H1 (cell line): Measurements from ENCODE around the gene PACS1. TPM values are rescaled to one million over a fixed set of nuclear protein-coding genes. Genes with fewer than 3 reads are reported as not detected.

Experiments used
- CTCF ChIA-PET: fragments of 300-600 bp; sonication (Branson Sonifier 250); formaldehyde crosslinking; loops from one replicate; lab custom pipeline; 2021; ENCODE audit not compliant: partially characterized antibody; lab: Charles Lee
- POLR2A ChIA-PET: fragments of 300-600 bp; sonication (Branson Sonifier 250); formaldehyde crosslinking; loops from one replicate; lab custom pipeline; 2021; ENCODE audit warnings: inconsistent platforms; ENCODE audit not compliant: partially characterized antibody; lab: Charles Lee
- DNase-seq, 2 experiments: peaks; one replicate each; pipeline versions ENCODE4 v3.0.0 to v3.0.0-alpha.2; 2010 to 2022; ENCODE audit warnings: low spot score in 2 of 2, low read depth in 1 of 2, mixed read lengths in 1 of 2
- FAIRE-seq: peaks from 2 replicates; lab custom pipeline; 2011; peaks lifted over from hg19 to GRCh38; lab: Jason Lieb, UNC
- H2AFZ ChIP-seq: 2 replicates; pipeline ENCODE4 v1.8.1; 2012; ENCODE audit warnings: low read length, inconsistent platforms
- H2AK5ac ChIP-seq: 2 replicates; pipeline ENCODE4 v1.6.1; 2013; ENCODE audit warnings: low read depth, low read length
- H2BK120ac ChIP-seq: replicated peaks from 2 replicates; pipeline ENCODE3; 2013; ENCODE audit warnings: low read depth, low read length, inconsistent platforms
- H2BK12ac ChIP-seq: 2 replicates; pipeline ENCODE4 v1.6.1; 2013; ENCODE audit warnings: low read depth, low read length
- H2BK15ac ChIP-seq: 2 replicates; pipeline ENCODE4 v1.6.1; 2013; ENCODE audit warnings: low read length
- H2BK20ac ChIP-seq: 2 replicates; pipeline ENCODE4 v1.6.1; 2013; ENCODE audit warnings: low read length
- H2BK5ac ChIP-seq: 2 replicates; pipeline ENCODE4 v1.6.1; 2013; ENCODE audit warnings: low read depth, low read length
- H3K14ac ChIP-seq: 2 replicates; pipeline ENCODE4 v1.6.1; 2013; ENCODE audit warnings: inconsistent platforms; ENCODE audit not compliant: insufficient read length
- H3K18ac ChIP-seq: 2 replicates; pipeline ENCODE4 v1.6.1; 2013; ENCODE audit warnings: low read length; ENCODE audit errors: extremely low read depth
- H3K23ac ChIP-seq: 2 replicates; pipeline ENCODE4 v1.6.1; 2013; ENCODE audit warnings: inconsistent platforms; ENCODE audit not compliant: insufficient read length
- H3K23me2 ChIP-seq: 2 replicates; pipeline ENCODE4 v1.6.1; 2013; ENCODE audit warnings: low read depth, low read length
- H3K27ac ChIP-seq: 2 replicates; pipeline ENCODE4 v1.6.1; 2011; ENCODE audit warnings: low read depth, low read length, inconsistent platforms
- H3K27me3 ChIP-seq, 4 experiments: replicated peaks in 1 of 4; 1 replicate in 1 of 4; 2 replicates in 3 of 4; pipeline versions ENCODE4 v1.6.1 to v1.8.1; 2011 to 2013; ENCODE audit warnings: low read length in 3 of 4, mild to moderate bottlenecking in 3 of 4, inconsistent platforms in 2 of 4, mixed read lengths in 2 of 4, moderate library complexity in 1 of 4; ENCODE audit not compliant: control insufficient read depth in 3 of 4, insufficient read depth in 3 of 4; ENCODE audit errors: extremely low read depth in 1 of 4
- H3K36me3 ChIP-seq, 4 experiments: 2 replicates each; pipeline versions ENCODE4 v1.6.1 to v1.8.1; 2011 to 2013; ENCODE audit warnings: mild to moderate bottlenecking in 4 of 4, low read length in 3 of 4, moderate library complexity in 2 of 4, control low read depth in 1 of 4, inconsistent platforms in 1 of 4; ENCODE audit not compliant: insufficient read depth in 4 of 4, control insufficient read depth in 2 of 4
- H3K4ac ChIP-seq: replicated peaks from 2 replicates; pipeline ENCODE3; 2013; ENCODE audit warnings: low read length, low read depth, mixed read lengths, inconsistent platforms; ENCODE audit not compliant: insufficient read length
- H3K4me1 ChIP-seq, 4 experiments: replicated peaks in 1 of 4; 1 replicate in 1 of 4; 2 replicates in 3 of 4; pipeline versions ENCODE4 v1.6.1 to v1.8.1; 2011 to 2013; ENCODE audit warnings: low read length in 3 of 4, inconsistent platforms in 2 of 4, mixed read lengths in 1 of 4; ENCODE audit not compliant: insufficient read depth in 4 of 4, control insufficient read depth in 3 of 4
- H3K4me2 ChIP-seq, 2 experiments: 2 replicates each; pipeline versions ENCODE4 v1.6.1 to v1.8.1; 2011 to 2013; ENCODE audit warnings: low read depth in 2 of 2, low read length in 2 of 2, control low read depth in 1 of 2, inconsistent platforms in 1 of 2, mild to moderate bottlenecking in 1 of 2; ENCODE audit not compliant: insufficient read depth in 1 of 2
- H3K4me3 ChIP-seq, 4 experiments: fragments of 200-600, 300-600 bp in 1 of 4; sonication (generic), shearing (Covaris generic), sonication (Bioruptor Twin) in 1 of 4; 2 replicates each; pipeline versions ENCODE4 v1.5.1 to v1.8.1; 2011 to 2016; ENCODE audit warnings: low read length in 4 of 4, low read depth in 3 of 4, control low read depth in 2 of 4, inconsistent platforms in 2 of 4, mild to moderate bottlenecking in 2 of 4, mixed read lengths in 1 of 4, moderate library complexity in 1 of 4; ENCODE audit not compliant: insufficient read depth in 2 of 4; ENCODE audit errors: extremely low read depth in 1 of 4
- H3K56ac ChIP-seq: replicated peaks from 2 replicates; pipeline ENCODE3; 2013; ENCODE audit warnings: low read depth, mild to moderate bottlenecking, mixed read lengths, low read length, inconsistent platforms; ENCODE audit not compliant: insufficient read length
- H3K79me1 ChIP-seq: 2 replicates; pipeline ENCODE4 v1.6.1; 2013; ENCODE audit warnings: low read depth, low read length, control low read depth
- H3K79me2 ChIP-seq, 2 experiments: 2 replicates each; pipeline versions ENCODE4 v1.6.1 to v1.8.1; 2012 to 2013; ENCODE audit warnings: low read length in 2 of 2, mild to moderate bottlenecking in 2 of 2, inconsistent platforms in 1 of 2; ENCODE audit not compliant: insufficient read depth in 2 of 2, control insufficient read depth in 1 of 2
- H3K9ac ChIP-seq, 4 experiments: replicated peaks in 1 of 4; 1 replicate in 1 of 4; 2 replicates in 3 of 4; pipeline versions ENCODE4 v1.6.1 to v1.8.1; 2011 to 2013; ENCODE audit warnings: low read depth in 3 of 4, low read length in 3 of 4, control low read depth in 2 of 4, mild to moderate bottlenecking in 2 of 4, moderate library complexity in 2 of 4, inconsistent platforms in 1 of 4; ENCODE audit errors: extremely low read depth in 1 of 4
- H3K9me3 ChIP-seq, 2 experiments: 2 replicates each; pipeline versions ENCODE4 v1.6.1 to v1.8.1; 2012 to 2013; ENCODE audit warnings: mild to moderate bottlenecking in 2 of 2, moderate library complexity in 2 of 2, control low read depth in 1 of 2, inconsistent platforms in 1 of 2, low read depth in 1 of 2, low read length in 1 of 2, mixed read lengths in 1 of 2; ENCODE audit not compliant: insufficient read depth in 2 of 2
- H4K20me1 ChIP-seq, 2 experiments: replicated peaks in 1 of 2; 2 replicates each; pipeline versions ENCODE3 to v1.8.1; 2011 to 2013; ENCODE audit warnings: inconsistent platforms in 2 of 2, low read length in 2 of 2, mild to moderate bottlenecking in 1 of 2; ENCODE audit not compliant: insufficient read depth in 2 of 2, control insufficient read depth in 1 of 2
- H4K5ac ChIP-seq: 2 replicates; pipeline ENCODE4 v1.6.1; 2013; ENCODE audit warnings: low read length, low read depth, mixed read lengths, inconsistent platforms; ENCODE audit not compliant: insufficient read length
- H4K8ac ChIP-seq: 2 replicates; pipeline ENCODE4 v1.8.0; 2013; ENCODE audit warnings: mild to moderate bottlenecking, moderate library complexity, low read length, inconsistent platforms; ENCODE audit not compliant: insufficient read depth; ENCODE audit errors: extremely low read depth
- H4K91ac ChIP-seq: replicated peaks from 2 replicates; pipeline ENCODE3; 2013; ENCODE audit warnings: low read length, mixed read lengths, inconsistent platforms; ENCODE audit not compliant: insufficient read length
- ASH2L ChIP-seq: fragments of 200-600, 300-600 bp; sonication (generic); IDR thresholded peaks from one replicate; pipeline ENCODE4 v1.7.1; 2017; ENCODE audit warnings: low read length
- CREB1 ChIP-seq: IDR thresholded peaks from 2 replicates; pipeline ENCODE4 v1.6.1; 2012; ENCODE audit warnings: inconsistent platforms
- HDAC6 ChIP-seq: IDR thresholded peaks from one replicate; pipeline ENCODE4 v1.7.1; 2012; ENCODE audit warnings: low read depth, mild to moderate bottlenecking, inconsistent platforms, low read length, moderate library complexity
- NRF1 ChIP-seq: IDR thresholded peaks from 2 replicates; pipeline ENCODE4 v1.6.1; 2011; ENCODE audit warnings: mild to moderate bottlenecking, low read depth, low read length, improper control_type of control experiment
- PHF8 ChIP-seq: fragments of 200-600 bp; sonication (generic); conservative IDR thresholded peaks from 2 replicates; pipeline ENCODE4 v1.7.1; 2012; ENCODE audit warnings: low read depth, mild to moderate bottlenecking, inconsistent platforms, low read length, moderate library complexity
- POU5F1 ChIP-seq: IDR thresholded peaks from 2 replicates; pipeline ENCODE4 v1.6.1; 2011; ENCODE audit warnings: low read depth, mild to moderate bottlenecking, low read length, moderate library complexity
- RBBP5 ChIP-seq: IDR thresholded peaks from 2 replicates; pipeline ENCODE4 v1.7.1; 2012; ENCODE audit warnings: low read depth, mild to moderate bottlenecking, inconsistent platforms, low read length, moderate library complexity, borderline replicate concordance
- TCF12 ChIP-seq: IDR thresholded peaks from 2 replicates; pipeline ENCODE4 v1.6.1; 2011; ENCODE audit warnings: low read depth, mild to moderate bottlenecking, low read length
- YY1 ChIP-seq: IDR thresholded peaks from 2 replicates; pipeline ENCODE4 v1.6.1; 2011; ENCODE audit warnings: low read depth, mild to moderate bottlenecking, low read length
- WGBS, 2 experiments: shearing (Covaris generic) in 1 of 2; methylation state at CpG; one replicate each; pipeline versions ENCODE4 v1.1.6 to v1.1.7; 2013 to 2015; ENCODE audit warnings: low lambda C conversion rate in 2 of 2, mixed read lengths in 2 of 2, inconsistent platforms in 1 of 2, low coverage in 1 of 2, missing lambda C conversion rate in 1 of 2; ENCODE audit not compliant: insufficient replicate concordance in 2 of 2, insufficient coverage in 1 of 2, insufficient read length in 1 of 2; ENCODE audit errors: extremely low coverage in 1 of 2, missing lambda C conversion rate in 1 of 2; 5-methylcytosine and 5-hydroxymethylcytosine counted together
- polyA plus RNA-seq, 7 experiments: library from polyadenylated mRNA; depleted of rRNA in 3 of 7; stranded (reverse) in 5 of 7; unstranded in 2 of 7; fragments of >200 nt in 5 of 7; fragments of 200-250 nt in 2 of 7; gene quantifications; 1 replicate in 5 of 7; 2 replicates in 1 of 7; 4 replicates in 1 of 7; pipeline versions ENCODE4 v1.2.1 to v1.2.3, GENCODE V29; 2011 to 2013; ENCODE audit warnings: missing spikeins in 2 of 7, mixed read lengths in 2 of 7
- total RNA-seq: library from RNA; stranded (reverse); fragmentation: NEBNext Ultra II Directional; extraction: Animal tissue kit (Norgen Biotek cat#: 25700); gene quantifications from 2 replicates; pipeline ENCODE4 v1.2.1, GENCODE V29; 2021
- TF ChIP-seq, protein P1 (sequence below): IDR thresholded peaks from 2 replicates; pipeline ENCODE4 v1.6.1; 2011; ENCODE audit warnings: low read length, improper control_type of control experiment
- TF ChIP-seq, protein P2 (sequence below), 3 experiments: IDR thresholded peaks; 1 replicate in 2 of 3; 2 replicates in 1 of 3; pipeline versions ENCODE4 v1.5.1 to v1.6.1; 2011; ENCODE audit warnings: low read length in 3 of 3, mild to moderate bottlenecking in 3 of 3, inconsistent platforms in 2 of 3, low read depth in 1 of 3, moderate library complexity in 1 of 3; ENCODE audit not compliant: insufficient read depth in 1 of 3; ENCODE audit errors: control extremely low read depth in 1 of 3

The PACS1 gene
- total and polyA plus RNA-seq, 2 of the 8 experiments (the other 6 are each of a cell fraction or from before 2014, with no cell fraction given): 11.5 to 36.0 TPM

DNA sequence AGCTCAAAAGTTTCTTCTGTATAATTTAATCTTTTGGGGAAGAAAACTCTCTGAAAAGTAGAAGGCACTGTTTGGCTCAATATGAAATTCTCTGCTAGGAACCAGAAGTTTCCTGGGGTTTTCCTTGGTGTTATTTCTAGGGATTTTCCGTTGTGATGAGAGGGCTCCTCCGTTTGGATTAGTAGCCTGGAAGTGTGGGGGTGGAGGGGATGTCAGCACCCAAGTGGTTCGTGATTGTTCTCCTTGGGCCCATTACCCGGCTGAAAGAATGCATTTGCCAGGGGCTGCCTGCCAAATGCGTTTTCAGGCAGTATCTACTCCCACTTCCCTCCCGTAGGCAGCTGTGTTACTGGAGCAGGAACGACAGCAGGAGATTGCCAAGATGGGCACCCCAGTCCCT lies 13.6 kb upstream of the PACS1 start:
- H2BK12ac ChIP-seq: no peak overlapping the region
- no peak overlapping the region for H3K14ac ChIP-seq
- H3K9ac ChIP-seq: no peak overlapping the region
- no peak overlapping the region for H4K8ac ChIP-seq
- H2AK5ac ChIP-seq: no peak overlapping the region
- POLR2A ChIA-PET: interaction anchor here (0.6 to 13.4 kb wide), 4 partner anchors 11 to 367 kb away, joined by 3 to 150 read pairs (median 3); partner anchors contain the start of genes CST6 and PACS1
- no peaks in the 10 kb centered on the region for H3K27me3 ChIP-seq
- no peak overlapping the region for H2BK20ac ChIP-seq
- H2BK120ac ChIP-seq: no peak overlapping the region
- H3K4me3 ChIP-seq: no peak overlapping the region
- H3K18ac ChIP-seq: no peak overlapping the region
- FAIRE-seq (no peak), DNase-seq (no peak)
- H2AFZ ChIP-seq: no peak overlapping the region
- peaks cover 10% of the 10 kb centered on the region for H3K79me1 ChIP-seq
- H3K9me3 ChIP-seq: no peaks in the 10 kb centered on the region
- no peak overlapping the region for H3K4me2 ChIP-seq
- H4K20me1 ChIP-seq: peaks cover 0 to 11% of the 10 kb centered on the region in 2 experiments
- no peak overlapping the region for H4K5ac ChIP-seq
- H2BK5ac ChIP-seq: no peak overlapping the region
- peaks cover 0 to 7% (median 4%) of the 10 kb centered on the region in 4 experiments; a peak in 5 of 7 replicates for H3K4me1 ChIP-seq
- H2BK15ac ChIP-seq: no peak overlapping the region
- H3K23me2 ChIP-seq: peaks cover 6% of the 10 kb centered on the region; the same call in 1 of the 2 replicates
- peaks cover 43 to 70% (median 60%) of the 10 kb centered on the region in 4 experiments for H3K36me3 ChIP-seq
- WGBS, 2 experiments: 85% methylated on average over 7 of the region's 7 CpGs; no CpG with 5 or more reads in 1 of the 2 experiments
- CTCF ChIA-PET: interaction anchor here (0.8 to 12.0 kb wide), 4 partner anchors 9 to 170 kb away, joined by 3 to 144 read pairs (median 4); no protein-coding TSS in a partner anchor
- H3K23ac ChIP-seq: no peak overlapping the region
- no peak overlapping the region for H4K91ac ChIP-seq
- H3K56ac ChIP-seq: no peak overlapping the region
- H3K79me2 ChIP-seq: peaks cover 10 to 23% of the 10 kb centered on the region in 2 experiments
- no peak overlapping the region for H3K27ac ChIP-seq
- H3K4ac ChIP-seq: no peak overlapping the region
- TF ChIP-seq PHF8 (no peak), NRF1 (no peak), POU5F1 (no peak), HDAC6 (no peak), RBBP5 (no peak), ASH2L (no peak), YY1 (no peak), CREB1 (no peak), TCF12 (no peak)
- TF ChIP-seq, protein P1, sequence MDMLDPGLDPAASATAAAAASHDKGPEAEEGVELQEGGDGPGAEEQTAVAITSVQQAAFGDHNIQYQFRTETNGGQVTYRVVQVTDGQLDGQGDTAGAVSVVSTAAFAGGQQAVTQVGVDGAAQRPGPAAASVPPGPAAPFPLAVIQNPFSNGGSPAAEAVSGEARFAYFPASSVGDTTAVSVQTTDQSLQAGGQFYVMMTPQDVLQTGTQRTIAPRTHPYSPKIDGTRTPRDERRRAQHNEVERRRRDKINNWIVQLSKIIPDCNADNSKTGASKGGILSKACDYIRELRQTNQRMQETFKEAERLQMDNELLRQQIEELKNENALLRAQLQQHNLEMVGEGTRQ: no peak
- TF ChIP-seq, protein P2, sequence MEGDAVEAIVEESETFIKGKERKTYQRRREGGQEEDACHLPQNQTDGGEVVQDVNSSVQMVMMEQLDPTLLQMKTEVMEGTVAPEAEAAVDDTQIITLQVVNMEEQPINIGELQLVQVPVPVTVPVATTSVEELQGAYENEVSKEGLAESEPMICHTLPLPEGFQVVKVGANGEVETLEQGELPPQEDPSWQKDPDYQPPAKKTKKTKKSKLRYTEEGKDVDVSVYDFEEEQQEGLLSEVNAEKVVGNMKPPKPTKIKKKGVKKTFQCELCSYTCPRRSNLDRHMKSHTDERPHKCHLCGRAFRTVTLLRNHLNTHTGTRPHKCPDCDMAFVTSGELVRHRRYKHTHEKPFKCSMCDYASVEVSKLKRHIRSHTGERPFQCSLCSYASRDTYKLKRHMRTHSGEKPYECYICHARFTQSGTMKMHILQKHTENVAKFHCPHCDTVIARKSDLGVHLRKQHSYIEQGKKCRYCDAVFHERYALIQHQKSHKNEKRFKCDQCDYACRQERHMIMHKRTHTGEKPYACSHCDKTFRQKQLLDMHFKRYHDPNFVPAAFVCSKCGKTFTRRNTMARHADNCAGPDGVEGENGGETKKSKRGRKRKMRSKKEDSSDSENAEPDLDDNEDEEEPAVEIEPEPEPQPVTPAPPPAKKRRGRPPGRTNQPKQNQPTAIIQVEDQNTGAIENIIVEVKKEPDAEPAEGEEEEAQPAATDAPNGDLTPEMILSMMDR (IDR thresholded peaks at IDR 0.05; ENCODE audit: control extremely low read depth in 1 of 3, insufficient read depth in 1 of 3, low read depth in 1 of 3, low read length in 3 of 3): no peak
